Right cardiac atrium (tissue), 5 donors: ENCODE measurements around the gene PLEKHA6. TPM values are rescaled to one million over a fixed set of nuclear protein-coding genes. Genes with fewer than 3 reads are reported as not detected.

Experiments
- ATAC-seq, 2 donors: fragments of 200-7000 bp; cut with Tn5 transposase; one replicate each; pipeline versions ENCODE4 v1.8.0 to v1.9.1; 2020; ENCODE audit warnings: moderate library complexity in 2 of 2, mild to moderate bottlenecking in 1 of 2
- DNase-seq, 3 donors: peaks; one replicate each; pipeline ENCODE4 v3.0.0-alpha.2; 2020
- H3K27ac ChIP-seq: one replicate; pipeline ENCODE4 v1.5.1; 2013; ENCODE audit warnings: mild to moderate bottlenecking, low read length, control low read depth, moderate library complexity
- H3K27me3 ChIP-seq: one replicate; pipeline ENCODE4 v1.6.1; 2013; ENCODE audit not compliant: control insufficient read depth, insufficient read depth
- H3K4me1 ChIP-seq: one replicate; pipeline ENCODE4 v1.6.1; 2013; ENCODE audit warnings: low read length; ENCODE audit not compliant: control insufficient read depth, insufficient read depth
- H3K4me3 ChIP-seq: one replicate; pipeline ENCODE4 v1.5.1; 2013; ENCODE audit warnings: low read length, control low read depth
- H3K9me3 ChIP-seq: one replicate; pipeline ENCODE4 v1.6.1; 2013; ENCODE audit warnings: low read length; ENCODE audit not compliant: control insufficient read depth
- WGBS: extraction: QIAGEN DNeasy Blood & Tissue Kit; methylation state at CpG from one replicate; pipeline ENCODE4 v1.1.7; 2013; 5-methylcytosine and 5-hydroxymethylcytosine counted together
- intact Hi-C, 4 donors: fragments of 100-400 bp; cut with DNase I; formaldehyde crosslinking; loops; one replicate each; pipeline versions ENCODE4 v1.11.0 to v1.14.0; 2022 to 2023
- polyA plus RNA-seq: library from polyadenylated mRNA; stranded (reverse); fragments of 200-250 nt; gene quantifications from one replicate; pipeline ENCODE4 v1.2.3, GENCODE V29; 2013
- total RNA-seq, 4 donors: library from RNA; stranded (reverse); fragmentation: NEBNext Ultra II Directional; extraction: Animal tissue kit (Norgen Biotek cat#: 25700); gene quantifications; one replicate each; pipeline ENCODE4 v1.2.1, GENCODE V29; 2021
- donor health status: healthy with polysubstance abuse.
- donor health status: DM: no; HTN: yes; CAD: no.
- donor health status: DM: no; HTN: no; CAD: no.
- donor health status: DM: no; HTN: yes; CAD: no; lungs with severe emphysema.
- donor health status: DM: yes; HTN: yes; CAD: no.

The PLEKHA6 gene
- total and polyA plus RNA-seq, 5 donors = 17.7 to 55.4 (median 28.9) TPM

DNA sequence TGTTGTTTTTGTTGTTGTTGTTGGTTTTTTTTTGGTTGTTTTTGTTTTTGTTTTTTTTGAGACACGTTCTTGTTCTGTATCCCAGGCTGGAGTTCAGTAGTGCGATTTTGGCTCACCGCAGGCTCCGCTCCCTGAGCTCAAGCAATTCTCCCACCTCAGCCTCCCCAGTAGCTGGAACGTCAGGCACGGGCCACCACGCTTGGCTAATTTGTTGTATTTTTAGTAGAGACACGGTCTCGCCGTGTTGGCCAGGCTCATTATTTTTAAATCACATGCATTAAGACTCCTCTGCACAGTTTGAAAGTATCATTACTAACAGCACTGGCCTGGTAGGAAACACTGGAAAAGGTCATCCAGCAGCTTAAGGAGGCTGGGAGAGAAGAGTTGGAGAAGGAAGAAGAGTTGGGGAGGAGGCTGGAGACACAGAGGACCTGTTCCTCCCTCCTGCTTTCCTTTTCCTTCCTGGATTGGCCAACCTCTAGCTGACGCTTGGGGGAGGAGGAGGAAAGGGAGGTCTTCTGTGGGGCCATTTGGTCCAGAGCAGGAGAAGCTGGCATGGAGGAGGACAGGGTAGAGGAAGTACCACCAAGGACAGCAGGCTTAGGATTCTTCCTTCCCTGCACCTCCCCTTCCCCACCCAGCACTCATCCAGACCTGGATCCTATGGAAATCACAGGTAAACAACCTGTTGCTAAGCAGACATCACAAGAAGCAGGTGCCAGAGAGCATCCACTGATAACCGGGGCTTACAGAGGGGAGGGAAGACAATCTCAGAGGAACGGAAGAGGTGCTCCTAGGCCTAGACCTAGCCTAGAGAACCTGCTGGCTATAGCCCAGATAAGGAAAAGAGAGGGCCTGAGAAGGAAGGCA, 74.1 kb downstream of the PLEKHA6 start:
- DNase-seq (no peak), ATAC-seq (peak; percentile 38 to 46)
- no peaks in the 10 kb centered on the region for H3K9me3 ChIP-seq
- WGBS = 45% methylated on average over 13 of the region's 13 CpGs
- intact Hi-C loops = no loop called here
- peaks cover 34% of the 10 kb centered on the region for H3K4me1 ChIP-seq
- peak overlapping the region; percentile 93 for H3K27ac ChIP-seq
- H3K27me3 ChIP-seq = no peaks in the 10 kb centered on the region
- H3K4me3 ChIP-seq = no peak overlapping the region

DNA sequence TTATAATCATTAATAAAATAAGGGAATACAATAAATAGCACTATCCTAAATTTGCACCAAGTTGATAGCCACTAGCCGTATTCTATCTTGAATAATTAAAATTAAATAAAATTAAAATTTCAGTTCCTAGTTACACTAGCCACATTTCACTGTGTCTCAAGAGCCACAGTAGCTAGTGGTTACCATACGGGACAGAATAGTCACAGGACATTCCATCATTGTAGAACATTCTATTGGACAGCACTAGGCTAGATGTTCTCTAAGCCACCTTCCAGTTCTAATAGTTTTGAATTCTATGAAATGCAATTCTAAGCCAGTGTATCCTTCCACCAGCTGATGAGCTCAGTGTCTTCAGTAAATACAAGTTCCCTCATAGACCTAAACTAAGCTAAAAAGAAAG, 74.8 kb downstream of the PLEKHA6 start:
- no peak for DNase-seq
- 70% methylated on average over 2 of the region's 2 CpGs for WGBS
- Histone ChIP-seq H3K9me3 (no peaks in the 10 kb centered on the region), H3K4me3 (no peak overlapping the region), H3K4me1 (peaks cover 38% of the 10 kb centered on the region), H3K27ac (no peak overlapping the region), H3K27me3 (no peaks in the 10 kb centered on the region)
- intact Hi-C loops = no loop called here
- ATAC-seq = peak in 1 of 2 donors; percentile 27

DNA sequence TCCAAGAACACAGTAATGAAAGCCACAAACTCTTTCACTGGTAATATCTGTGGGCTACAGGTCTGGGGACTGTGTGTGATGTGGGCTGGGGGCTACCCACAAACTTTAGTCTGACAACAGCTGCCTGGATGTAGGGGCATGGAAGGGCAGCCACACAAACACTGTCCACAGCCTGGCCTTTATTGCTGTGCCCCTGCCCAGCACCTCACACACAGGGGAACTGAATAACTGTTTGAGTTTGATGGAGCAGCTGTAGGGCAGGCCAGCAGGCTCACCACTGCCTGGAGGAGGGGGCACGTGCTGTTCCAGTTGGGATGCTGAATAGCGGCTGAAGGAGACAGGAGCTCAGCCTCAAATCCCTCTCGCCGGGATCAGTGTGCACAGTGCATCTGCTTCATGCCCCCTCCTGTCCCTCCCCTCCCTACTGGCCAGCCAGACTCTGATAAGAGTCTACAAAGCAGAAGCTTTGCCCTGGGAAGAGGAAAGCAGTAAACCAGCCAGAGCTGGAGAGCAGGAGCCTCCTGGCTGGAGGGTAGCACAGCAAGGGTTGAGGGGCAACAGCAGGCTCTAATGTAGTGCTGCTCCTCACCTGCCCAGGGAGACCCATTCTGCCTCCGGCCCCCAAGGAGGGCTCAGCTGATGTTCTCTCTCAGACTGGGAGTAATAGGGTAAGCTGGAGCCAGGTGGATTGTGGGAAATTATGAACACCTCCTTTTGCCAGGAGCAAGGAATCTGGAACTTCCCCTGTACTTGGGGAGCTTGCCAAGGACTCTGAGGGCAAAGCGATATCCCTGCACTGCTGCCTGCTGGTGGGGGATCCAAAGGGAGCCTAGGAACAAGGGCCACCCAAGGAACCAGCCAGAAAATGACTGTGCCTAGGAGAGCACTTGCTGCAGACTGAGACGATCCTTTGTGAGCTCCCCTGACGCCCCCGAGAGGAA, 75.7 kb downstream of the PLEKHA6 start:
- Histone ChIP-seq H3K27me3 (no peaks in the 10 kb centered on the region), H3K4me3 (no peak overlapping the region), H3K4me1 (peaks cover 38% of the 10 kb centered on the region), H3K9me3 (no peaks in the 10 kb centered on the region), H3K27ac (peak overlapping the region; percentile 48)
- intact Hi-C loops = no loop called here
- 43% methylated on average over 9 of the region's 9 CpGs for WGBS
- DNase-seq = no peak
- ATAC-seq = peak; percentile 11 to 43

DNA sequence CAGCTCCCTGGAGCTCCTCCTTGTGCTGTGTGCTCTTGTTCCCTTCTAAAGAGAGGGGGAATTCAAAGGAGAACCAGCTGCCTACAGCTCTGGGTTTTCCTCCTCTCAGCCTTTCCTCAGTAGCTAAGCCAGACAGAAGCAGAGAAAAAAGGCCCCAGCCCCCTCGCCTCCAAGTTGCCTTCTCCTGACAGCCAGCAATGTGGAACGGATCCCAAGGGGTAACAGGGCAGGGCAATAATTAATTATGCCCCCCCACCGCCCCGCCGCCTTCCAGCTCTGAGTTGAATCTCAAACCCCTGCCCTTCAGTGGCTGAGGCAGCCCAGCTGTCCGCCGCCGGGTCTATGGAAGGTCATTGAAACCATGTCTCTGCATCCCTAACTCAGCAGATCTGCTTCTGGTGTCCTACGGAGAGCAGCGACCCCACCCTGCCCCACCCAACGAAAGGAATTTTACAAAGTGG, 76.9 kb downstream of the PLEKHA6 start:
- intact Hi-C loops = no loop called here
- DNase-seq (peak in 2 of 3 donors; percentile 72 to 75), ATAC-seq (no peak)
- no peak overlapping the region for H3K4me3 ChIP-seq
- 52% methylated on average over 11 of the region's 11 CpGs for WGBS
- H3K27ac ChIP-seq = peak overlapping the region; percentile 54
- H3K27me3 ChIP-seq = no peaks in the 10 kb centered on the region
- H3K9me3 ChIP-seq = no peaks in the 10 kb centered on the region
- peaks cover 37% of the 10 kb centered on the region for H3K4me1 ChIP-seq

DNA sequence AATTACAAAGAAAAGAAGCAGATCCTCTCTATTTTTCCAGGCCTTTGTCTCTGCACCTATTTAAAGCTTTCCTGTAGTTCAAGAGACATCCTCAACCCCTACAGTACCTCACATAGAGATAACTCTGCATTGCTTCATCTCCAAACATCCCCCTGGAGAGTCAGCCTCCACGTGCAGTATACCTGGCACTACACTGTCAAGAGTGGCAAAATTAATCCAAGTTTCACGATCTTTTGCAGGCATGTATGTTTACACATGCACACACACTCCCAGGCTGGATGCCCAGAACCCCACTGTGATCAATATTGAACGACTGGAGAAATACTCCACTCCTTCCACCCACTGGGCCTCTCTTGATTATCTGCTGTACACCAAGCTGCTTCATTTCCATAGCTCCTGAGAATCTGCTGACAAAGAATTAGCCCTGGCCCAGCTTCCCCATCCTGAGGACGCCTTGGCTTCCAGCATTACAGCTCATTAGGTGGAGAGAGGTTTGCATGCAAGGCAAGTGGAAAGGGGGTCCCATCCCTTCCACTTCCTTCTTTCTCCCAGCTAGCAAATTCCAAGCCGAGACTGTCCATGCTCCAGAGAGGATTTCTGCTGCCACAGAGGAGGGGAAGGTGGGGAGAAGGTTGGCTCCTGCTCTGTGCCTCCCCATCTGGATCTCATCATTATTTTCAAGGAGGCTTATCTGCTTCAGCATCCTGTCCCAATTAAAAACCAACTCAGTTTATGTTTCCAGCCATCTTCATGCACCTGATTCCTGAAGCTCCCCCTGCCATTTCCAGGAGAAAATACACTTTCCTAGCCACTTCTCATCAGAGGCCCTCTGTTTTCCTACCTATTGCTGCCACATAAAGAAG, 79.4 kb downstream of the PLEKHA6 start:
- intact Hi-C loops = no loop called here
- Histone ChIP-seq H3K27ac (no peak overlapping the region), H3K27me3 (no peaks in the 10 kb centered on the region), H3K4me3 (no peak overlapping the region), H3K4me1 (peaks cover 28% of the 10 kb centered on the region), H3K9me3 (no peaks in the 10 kb centered on the region)
- WGBS = 57% methylated on average over 5 of the region's 5 CpGs
- DNase-seq (no peak), ATAC-seq (no peak)

DNA sequence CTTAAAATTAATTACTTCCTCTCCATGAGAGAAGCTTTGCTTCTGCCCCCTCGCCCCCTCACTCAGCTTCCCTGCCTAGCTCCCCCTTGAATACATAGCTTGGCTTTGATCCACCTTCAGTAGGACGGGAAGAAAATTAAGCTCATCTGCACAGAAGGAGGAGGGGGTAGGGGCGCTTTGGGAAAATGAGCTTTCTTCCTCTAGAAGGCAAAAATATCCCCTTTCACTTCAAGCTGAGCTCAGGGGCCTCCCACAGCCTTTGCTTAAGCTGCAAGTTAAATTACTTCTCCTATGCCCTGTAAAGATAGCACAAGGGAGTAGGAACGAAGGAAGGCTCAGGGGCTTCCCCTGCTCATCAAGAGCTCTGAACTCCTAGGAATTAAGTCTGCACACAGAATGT, 80.8 kb downstream of the PLEKHA6 start:
- no peaks in the 10 kb centered on the region for H3K9me3 ChIP-seq
- H3K4me1 ChIP-seq = peaks cover 26% of the 10 kb centered on the region
- no peak for DNase-seq
- H3K27ac ChIP-seq = no peak overlapping the region
- WGBS = 36% methylated on average over 4 of the region's 4 CpGs
- no peaks in the 10 kb centered on the region for H3K27me3 ChIP-seq
- intact Hi-C loops = no loop called here
- H3K4me3 ChIP-seq = no peak overlapping the region
- no peak for ATAC-seq

DNA sequence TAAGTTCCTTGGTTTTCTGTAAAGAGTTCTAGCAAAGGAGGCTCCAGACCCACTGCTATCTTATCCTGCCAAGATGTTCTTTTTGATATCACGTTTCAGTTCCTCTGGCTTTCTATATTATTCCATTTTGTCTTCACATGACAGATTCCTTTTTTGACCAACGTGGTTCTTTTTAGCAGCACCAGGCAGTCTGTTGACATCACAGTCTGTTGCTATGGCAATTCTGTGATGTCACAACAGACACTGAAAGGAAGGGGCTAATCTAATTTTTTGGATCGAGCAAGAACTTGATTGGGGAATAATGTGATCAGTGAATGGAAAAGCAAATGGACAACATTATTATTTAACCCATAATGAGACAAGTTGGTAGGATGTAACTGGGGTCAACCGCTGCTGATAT, 81.5 kb downstream of the PLEKHA6 start:
- DNase-seq (no peak), ATAC-seq (no peak)
- intact Hi-C loops = no loop called here
- Histone ChIP-seq H3K9me3 (no peaks in the 10 kb centered on the region), H3K4me1 (peaks cover 23% of the 10 kb centered on the region), H3K27me3 (no peaks in the 10 kb centered on the region), H3K4me3 (no peak overlapping the region), H3K27ac (no peak overlapping the region)
- 39% methylated on average over 4 of the region's 4 CpGs for WGBS

DNA sequence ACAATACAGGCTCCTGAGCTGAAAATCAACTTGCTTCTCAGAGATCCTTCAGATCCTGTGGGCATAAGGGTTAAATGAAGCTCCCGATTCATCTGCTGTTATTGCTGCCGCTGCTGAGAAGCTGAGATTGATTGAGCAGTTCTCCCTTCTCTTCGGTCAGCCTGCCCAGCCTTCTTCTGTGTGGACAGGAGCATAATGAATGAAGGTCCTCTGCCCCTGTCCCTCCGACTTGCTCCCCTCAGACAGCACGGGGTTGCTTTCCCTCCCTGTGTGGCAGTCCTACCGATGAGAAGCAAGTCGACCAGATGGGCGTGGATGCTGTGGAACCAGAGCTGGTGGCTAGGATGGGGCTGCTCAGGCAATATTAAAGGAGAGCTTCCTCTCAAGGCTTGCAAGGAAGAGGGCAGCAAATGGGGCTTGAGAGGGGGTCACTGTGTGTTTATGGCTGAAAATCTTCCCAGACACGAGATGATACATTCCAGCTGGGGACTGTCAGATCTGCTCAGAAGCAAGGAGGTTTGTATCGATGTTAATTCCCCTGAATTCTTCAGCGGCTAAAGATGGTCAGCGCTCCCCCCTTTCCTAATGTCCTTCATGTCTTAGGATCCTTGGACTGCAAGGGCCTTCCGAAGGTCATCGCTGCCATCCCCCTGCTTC, 82.0 kb downstream of the PLEKHA6 start:
- intact Hi-C loops = no loop called here
- H3K4me3 ChIP-seq = no peak overlapping the region
- H3K4me1 ChIP-seq = peaks cover 23% of the 10 kb centered on the region
- H3K27ac ChIP-seq = no peak overlapping the region
- WGBS = 59% methylated on average over 14 of the region's 14 CpGs
- DNase-seq (peak in 1 of 3 donors; percentile 27), ATAC-seq (no peak)
- no peaks in the 10 kb centered on the region for H3K27me3 ChIP-seq
- H3K9me3 ChIP-seq = no peaks in the 10 kb centered on the region

DNA sequence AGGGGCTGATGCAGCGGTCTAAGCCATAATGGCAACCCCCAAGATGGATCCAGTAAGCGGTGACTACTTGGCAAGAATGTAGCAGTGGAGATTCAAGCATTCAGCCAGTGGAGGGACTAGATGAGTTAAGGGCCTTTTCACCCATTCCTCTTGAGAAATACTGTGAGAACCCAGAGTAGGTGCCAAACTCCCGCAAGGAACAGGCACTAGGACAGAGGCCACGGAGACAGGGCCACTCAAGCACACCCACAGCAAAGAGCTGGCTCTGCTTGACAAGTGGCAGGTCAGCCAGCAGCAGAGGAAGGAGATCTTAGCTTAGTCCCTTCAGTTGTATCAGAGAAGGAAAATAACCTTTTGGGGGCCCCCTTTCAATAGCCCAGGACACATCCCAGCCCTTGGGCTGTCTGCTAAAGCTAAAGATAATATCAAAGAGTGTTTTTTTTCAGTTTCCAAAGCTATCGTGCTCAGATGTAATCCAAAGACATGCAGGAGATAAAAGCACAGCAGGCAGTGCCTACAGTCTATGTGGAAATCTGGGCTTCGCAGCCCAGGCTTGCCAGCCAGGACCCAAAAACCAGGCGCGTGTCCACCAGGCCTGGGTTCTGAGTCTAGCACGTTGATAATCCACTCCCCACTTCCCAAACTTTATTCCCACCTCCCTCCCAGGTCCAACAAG, 83.9 kb downstream of the PLEKHA6 start:
- Histone ChIP-seq H3K9me3 (no peaks in the 10 kb centered on the region), H3K27me3 (no peaks in the 10 kb centered on the region), H3K4me3 (no peak overlapping the region), H3K4me1 (peaks cover 23% of the 10 kb centered on the region), H3K27ac (peak overlapping the region; percentile 26)
- WGBS = 61% methylated on average over 9 of the region's 9 CpGs
- intact Hi-C loops = no loop called here
- no peak for DNase-seq
- peak; percentile 43 to 51 for ATAC-seq

DNA sequence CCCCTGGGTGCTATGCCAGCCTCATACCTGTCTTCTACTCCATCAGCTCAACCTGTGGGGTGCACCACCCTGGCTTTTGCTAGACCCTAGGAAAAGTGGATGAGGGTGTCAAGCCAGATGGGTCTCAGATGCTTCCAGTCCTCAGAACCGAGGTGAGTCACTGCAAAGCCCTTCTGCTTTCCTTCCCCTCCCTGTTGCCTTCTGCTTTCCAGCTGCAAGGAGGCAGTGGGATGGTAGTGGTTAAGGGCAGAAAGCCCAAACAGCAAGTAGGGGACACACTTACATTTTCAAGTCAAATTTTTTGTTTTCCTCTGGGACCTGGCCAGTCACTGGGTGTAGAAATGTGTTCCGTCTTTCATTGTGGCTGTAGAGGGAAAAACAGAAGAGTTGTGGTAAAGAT, 85.3 kb downstream of the PLEKHA6 start:
- Histone ChIP-seq H3K4me1 (peaks cover 18% of the 10 kb centered on the region), H3K27ac (no peak overlapping the region), H3K27me3 (no peaks in the 10 kb centered on the region), H3K4me3 (no peak overlapping the region), H3K9me3 (no peaks in the 10 kb centered on the region)
- DNase-seq = no peak
- WGBS = 73% methylated on average over 2 of the region's 2 CpGs
- no peak for ATAC-seq
- intact Hi-C loops = no loop called here
